ENCODE measurements around the gene SLCO2B1. TPM values are rescaled to one million over a fixed set of nuclear protein-coding genes. Genes with fewer than 3 reads are reported as not detected.

The SLCO2B1 gene
- total and polyA plus RNA-seq, 2 experiments from 2014 or later, result not detected

DNA sequence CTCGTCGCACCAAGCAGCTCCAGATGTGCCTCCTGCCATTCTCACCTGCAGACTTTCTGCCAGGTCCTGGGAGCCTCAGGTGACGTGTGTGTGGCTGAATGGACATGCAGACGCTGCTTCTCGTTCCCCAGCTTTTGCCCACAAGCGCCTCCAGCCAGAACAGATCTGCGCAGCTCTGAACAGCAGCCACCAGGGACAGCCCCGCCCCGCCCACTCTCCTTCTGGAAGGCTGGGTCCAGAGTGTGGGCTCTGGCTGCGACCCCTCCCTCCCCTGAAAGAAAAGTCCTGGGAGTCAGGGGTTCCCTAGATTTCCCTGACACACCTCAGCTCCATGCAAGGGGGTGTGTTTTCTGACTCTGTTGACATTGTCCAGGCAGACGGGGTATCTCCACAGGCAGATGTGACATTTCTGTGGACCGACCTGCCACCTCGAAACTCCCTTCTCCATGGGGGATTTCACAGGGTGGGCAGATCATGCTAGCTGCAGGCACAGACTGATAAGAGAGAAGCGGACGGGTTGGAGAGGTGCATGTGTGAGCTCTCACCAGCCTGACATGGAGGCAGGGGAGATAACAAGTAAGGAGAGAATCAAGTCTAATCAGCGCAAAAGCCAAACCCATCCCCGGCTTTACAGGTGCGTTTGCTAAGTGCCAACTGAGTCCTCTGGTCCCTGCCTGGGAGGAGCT, 19.8 kb downstream of the SLCO2B1 start:
- in situ Hi-C loops (cut with MboI), result no loop called here
- Histone ChIP-seq H3K4me3 (no peak overlapping the region), H3K27me3 (replicated peaks; ENCODE audit: insufficient read depth) (peaks cover 47% of the 10 kb centered on the region), H2AFZ (no peak overlapping the region), H4K20me1 (ENCODE audit: insufficient read depth) (no peaks in the 10 kb centered on the region), H3K4me2 (ENCODE audit: unreplicated experiment) (no peak overlapping the region), H3K9ac (no peak overlapping the region), H3K9me2 (ENCODE audit: insufficient read depth) (no peaks in the 10 kb centered on the region), H3K36me3 (ENCODE audit: low read depth) (no peaks in the 10 kb centered on the region), H3K9me3 (ENCODE audit: low read depth) (no peaks in the 10 kb centered on the region), H3K79me2 (ENCODE audit: insufficient read depth) (no peaks in the 10 kb centered on the region), H3F3A (ENCODE audit: insufficient read depth) (no peaks in the 10 kb centered on the region), H3K27ac (no peak overlapping the region), H3K4me1 (ENCODE audit: insufficient read depth) (no peaks in the 10 kb centered on the region)
- WGBS, 2 experiments (ENCODE audit: low coverage in 1 of 2, low lambda C conversion rate in 2 of 2, missing lambda C conversion rate in 2 of 2), result 47 to 51% methylated on average over 17 to 18 of the region's 18 CpGs
- no peak for TF ChIP-seq EZH2 (IDR thresholded peaks at IDR 0.05; ENCODE audit: insufficient read depth, poor library complexity, severe bottlenecking)
- TF ChIP-seq EZH2phosphoT487 (IDR thresholded peaks at IDR 0.05; ENCODE audit: insufficient read depth, low read depth), result no peak
- no peak for DNase-seq

DNA sequence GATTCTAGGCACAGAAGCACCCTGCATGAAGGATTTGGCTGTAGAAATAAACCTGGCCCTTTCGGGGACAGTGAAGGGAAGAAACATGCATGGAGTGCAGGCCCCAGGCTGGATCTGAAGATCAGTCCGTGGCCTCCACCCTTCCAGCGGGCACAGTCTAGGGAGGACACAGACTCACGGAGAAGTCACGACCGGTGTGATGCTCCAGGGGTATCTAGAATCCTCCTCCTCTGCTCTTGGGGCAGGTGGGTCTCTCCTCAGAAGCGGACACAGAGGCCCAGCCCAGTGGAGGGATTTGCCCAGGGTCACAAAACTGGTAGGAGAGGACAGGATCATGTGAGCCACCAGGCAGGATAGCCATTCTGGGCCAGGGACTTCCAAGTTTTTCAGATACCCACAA, 22.4 kb downstream of the SLCO2B1 start:
- Histone ChIP-seq H3K79me2 (ENCODE audit: insufficient read depth) (no peaks in the 10 kb centered on the region), H3K4me2 (ENCODE audit: unreplicated experiment) (no peak overlapping the region), H3K9ac (no peak overlapping the region), H2AFZ (no peak overlapping the region), H3K9me2 (ENCODE audit: insufficient read depth) (no peaks in the 10 kb centered on the region), H3K9me3 (ENCODE audit: low read depth) (no peaks in the 10 kb centered on the region), H3K4me1 (ENCODE audit: insufficient read depth) (no peaks in the 10 kb centered on the region), H3F3A (ENCODE audit: insufficient read depth) (no peaks in the 10 kb centered on the region), H3K36me3 (ENCODE audit: low read depth) (no peaks in the 10 kb centered on the region), H4K20me1 (ENCODE audit: insufficient read depth) (no peaks in the 10 kb centered on the region), H3K4me3 (no peak overlapping the region), H3K27me3 (replicated peaks; ENCODE audit: insufficient read depth) (peaks cover 42% of the 10 kb centered on the region), H3K27ac (no peak overlapping the region)
- no peak for TF ChIP-seq EZH2 (IDR thresholded peaks at IDR 0.05; ENCODE audit: insufficient read depth, poor library complexity, severe bottlenecking)
- TF ChIP-seq EZH2phosphoT487 (IDR thresholded peaks at IDR 0.05; ENCODE audit: insufficient read depth, low read depth), result no peak
- WGBS, 2 experiments (ENCODE audit: low coverage in 1 of 2, low lambda C conversion rate in 2 of 2, missing lambda C conversion rate in 2 of 2), result 69 to 77% methylated on average over 7 of the region's 7 CpGs
- in situ Hi-C loops (cut with MboI), result no loop called here
- DNase-seq, result no peak

DNA sequence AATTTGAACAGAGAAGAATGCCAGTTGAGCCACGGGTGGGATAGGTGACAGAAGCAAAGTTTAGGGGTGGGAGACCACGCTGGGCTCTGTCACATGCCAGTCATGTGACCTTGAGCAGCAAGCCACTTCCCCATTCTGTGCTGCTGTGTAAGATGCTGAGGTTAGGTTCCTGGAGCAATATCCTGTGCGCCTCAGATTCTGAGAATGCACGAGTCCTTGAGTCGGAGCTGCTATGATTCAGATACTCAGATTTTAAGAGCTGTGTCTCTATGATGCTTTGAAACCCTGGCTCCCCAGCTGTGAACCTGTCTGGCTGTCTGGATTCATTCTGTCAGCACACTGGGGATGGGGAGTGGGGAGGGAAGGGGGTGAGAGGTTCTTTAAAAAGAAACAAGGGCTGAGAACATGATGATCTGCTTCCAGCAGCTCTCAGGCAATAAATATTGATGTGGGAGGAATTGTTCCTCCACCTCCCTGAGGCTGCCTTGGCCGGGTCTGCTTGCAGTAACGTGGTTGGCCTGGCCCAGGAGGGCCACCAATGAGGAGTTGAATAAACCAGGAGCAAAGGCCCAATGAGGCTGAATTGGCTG, 24.0 kb downstream of the SLCO2B1 start:
- H4K20me1 ChIP-seq (ENCODE audit: insufficient read depth), result no peaks in the 10 kb centered on the region
- H2AFZ ChIP-seq, result no peak overlapping the region
- no peak overlapping the region for H3K27ac ChIP-seq
- H3F3A ChIP-seq (ENCODE audit: insufficient read depth), result no peaks in the 10 kb centered on the region
- DNase-seq, result peak; percentile 48
- WGBS, 2 experiments (ENCODE audit: low coverage in 1 of 2, low lambda C conversion rate in 2 of 2, missing lambda C conversion rate in 2 of 2), result 27 to 30% methylated on average over 7 of the region's 7 CpGs
- H3K4me3 ChIP-seq, result no peak overlapping the region
- no peak overlapping the region for H3K9ac ChIP-seq
- in situ Hi-C loops (cut with MboI), result no loop called here
- no peaks in the 10 kb centered on the region for H3K4me1 ChIP-seq (ENCODE audit: insufficient read depth)
- H3K79me2 ChIP-seq (ENCODE audit: insufficient read depth), result no peaks in the 10 kb centered on the region
- no peaks in the 10 kb centered on the region for H3K9me2 ChIP-seq (ENCODE audit: insufficient read depth)
- no peaks in the 10 kb centered on the region for H3K9me3 ChIP-seq (ENCODE audit: low read depth)
- no peaks in the 10 kb centered on the region for H3K36me3 ChIP-seq (ENCODE audit: low read depth)
- peaks cover 40% of the 10 kb centered on the region for H3K27me3 ChIP-seq (replicated peaks; ENCODE audit: insufficient read depth)
- TF ChIP-seq EZH2phosphoT487 (IDR thresholded peaks at IDR 0.05; ENCODE audit: insufficient read depth, low read depth), result no peak
- no peak for TF ChIP-seq EZH2 (IDR thresholded peaks at IDR 0.05; ENCODE audit: insufficient read depth, poor library complexity, severe bottlenecking)
- H3K4me2 ChIP-seq (ENCODE audit: unreplicated experiment), result no peak overlapping the region

DNA sequence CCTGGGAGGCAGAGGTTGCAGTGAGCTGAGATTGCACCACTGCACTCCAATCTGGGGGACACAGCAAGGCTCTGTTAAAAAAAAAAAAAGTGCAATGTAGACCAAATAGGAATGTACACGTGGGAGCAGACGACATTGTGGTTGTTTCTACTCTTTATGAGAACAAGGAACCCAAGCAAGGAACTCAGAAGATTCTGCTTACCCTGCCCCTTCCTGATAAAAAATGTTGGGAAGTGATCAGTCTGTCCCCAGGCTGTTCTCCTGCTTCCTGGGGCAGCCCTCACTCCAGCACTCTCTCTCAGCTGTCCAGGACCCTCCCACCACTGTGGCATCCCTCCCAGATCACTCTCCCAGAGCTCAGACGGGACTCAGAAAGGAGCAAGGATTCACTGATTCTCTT, 31.8 kb downstream of the SLCO2B1 start:
- H3K27ac ChIP-seq, result no peak overlapping the region
- no peaks in the 10 kb centered on the region for H3K4me1 ChIP-seq (ENCODE audit: insufficient read depth)
- no peaks in the 10 kb centered on the region for H3K79me2 ChIP-seq (ENCODE audit: insufficient read depth)
- no peak for DNase-seq
- H3K4me3 ChIP-seq, result no peak overlapping the region
- H3K9ac ChIP-seq, result no peak overlapping the region
- no peaks in the 10 kb centered on the region for H3K9me3 ChIP-seq (ENCODE audit: low read depth)
- TF ChIP-seq EZH2phosphoT487 (IDR thresholded peaks at IDR 0.05; ENCODE audit: insufficient read depth, low read depth) (no peak), EZH2 (IDR thresholded peaks at IDR 0.05; ENCODE audit: insufficient read depth, poor library complexity, severe bottlenecking) (no peak)
- no peak overlapping the region for H3K4me2 ChIP-seq (ENCODE audit: unreplicated experiment)
- peaks cover 42% of the 10 kb centered on the region for H3K27me3 ChIP-seq (replicated peaks; ENCODE audit: insufficient read depth)
- no peaks in the 10 kb centered on the region for H4K20me1 ChIP-seq (ENCODE audit: insufficient read depth)
- no peak overlapping the region for H2AFZ ChIP-seq
- no peaks in the 10 kb centered on the region for H3K36me3 ChIP-seq (ENCODE audit: low read depth)
- WGBS, 2 experiments (ENCODE audit: low coverage in 1 of 2, low lambda C conversion rate in 2 of 2, missing lambda C conversion rate in 2 of 2), result 3 to 8% methylated on average over 3 of the region's 3 CpGs
- H3F3A ChIP-seq (ENCODE audit: insufficient read depth), result no peaks in the 10 kb centered on the region
- H3K9me2 ChIP-seq (ENCODE audit: insufficient read depth), result no peaks in the 10 kb centered on the region
- in situ Hi-C loops (cut with MboI), result no loop called here
